Activated B cell treated with CpG ODN at 0.5 μM for 24 hours (primary cell): ENCODE data around the gene DSG3. TPM values are rescaled to one million over a fixed set of nuclear protein-coding genes. Genes with fewer than 3 reads are reported as not detected.
"Not testable (repeated sequence)": the region's sequence is repeated elsewhere in the genome, so short reads cannot be mapped to it uniquely, and the experiment has no call there.

Source experiments
- ATAC-seq: fragments of 200-7000 bp; cut with Tn5 transposase; one replicate; pipeline ENCODE4 v1.10.0; 2021; ENCODE audit warnings: low read depth, mild to moderate bottlenecking, moderate library complexity
- CTCF ChIA-PET: fragments of 350-600 bp; sonication (Branson Sonifier 250); formaldehyde crosslinking; loops from one replicate; lab custom pipeline; 2021; ENCODE audit warnings: antibody characterized with exemption; lab: Charles Lee
- POLR2A ChIA-PET: fragments of 350-600 bp; sonication (Branson Sonifier 250); formaldehyde crosslinking; loops from one replicate; lab custom pipeline; 2021; ENCODE audit warnings: antibody characterized with exemption; lab: Charles Lee
- DNase-seq: peaks from one replicate; pipeline ENCODE4 v3.0.0; 2022
- H3K27ac Mint-ChIP-seq: one replicate; pipeline ENCODE4 v1.8.0; 2020; ENCODE audit warnings: mixed read lengths
- H3K27me3 Mint-ChIP-seq: one replicate; pipeline ENCODE4 v1.8.0; 2021; ENCODE audit warnings: mixed read lengths
- H3K36me3 Mint-ChIP-seq: one replicate; pipeline ENCODE4 v1.8.0; 2021; ENCODE audit warnings: low read depth, mixed read lengths
- H3K4me1 Mint-ChIP-seq: one replicate; pipeline ENCODE4 v1.8.0; 2021; ENCODE audit warnings: mixed read lengths
- H3K4me3 Mint-ChIP-seq: one replicate; pipeline ENCODE4 v1.8.0; 2020; ENCODE audit warnings: mild to moderate bottlenecking, mixed read lengths
- H3K9me3 Mint-ChIP-seq: one replicate; pipeline ENCODE4 v1.8.0; 2020; ENCODE audit warnings: mixed read lengths
- CTCF ChIP-seq: fragments of 200-600 bp; IDR thresholded peaks from one replicate; pipeline ENCODE4 v1.8.0; 2022; ENCODE audit warnings: antibody characterized with exemption, mild to moderate bottlenecking
- intact Hi-C: fragments of 100-400 bp; cut with micrococcal nuclease; formaldehyde crosslinking; loops from one replicate; pipeline ENCODE4 v1.15.1; 2024
- total RNA-seq: library from RNA; stranded (reverse); gene quantifications from 2 replicates; pipeline ENCODE4 v1.2.3, GENCODE V29; 2022

Gene DSG3
- total RNA-seq, 1 donor from 2014 or later, result not detected

GRCh38 chr18:31504455-31505147 is 57.1 kb downstream of the DSG3 start:
- ChIA-PET POLR2A (interaction anchor here (0.6 kb wide), 1 partner anchor 481 kb away, joined by 3 read pairs; no protein-coding TSS in a partner anchor), CTCF (no interaction called here)
- Mint-ChIP-seq H3K27ac (no peak overlapping the region), H3K36me3 (no peaks in the 10 kb centered on the region), H3K27me3 (peaks cover 9% of the 10 kb centered on the region), H3K4me1 (peaks cover 6% of the 10 kb centered on the region), H3K4me3 (no peak overlapping the region), H3K9me3 (no peaks in the 10 kb centered on the region)
- no peak for TF ChIP-seq CTCF
- no peak for ATAC-seq
- intact Hi-C loops, result no loop called here
- no peak for DNase-seq

GRCh38 chr18:31505156-31505555 is 57.6 kb downstream of the DSG3 start:
- Mint-ChIP-seq H3K4me3 (no peak overlapping the region), H3K36me3 (no peaks in the 10 kb centered on the region), H3K27ac (no peak overlapping the region), H3K9me3 (no peaks in the 10 kb centered on the region), H3K27me3 (peaks cover 7% of the 10 kb centered on the region), H3K4me1 (peaks cover 4% of the 10 kb centered on the region)
- intact Hi-C loops, result no loop called here
- ATAC-seq (no peak), DNase-seq (no peak)
- POLR2A ChIA-PET, result interaction anchor here (0.6 kb wide), 1 partner anchor 481 kb away, joined by 3 read pairs; no protein-coding TSS in a partner anchor
- no peak for TF ChIP-seq CTCF
- CTCF ChIA-PET, result no interaction called here

GRCh38 chr18:31506024-31506742 is 58.6 kb downstream of the DSG3 start:
- no peak for DNase-seq
- Mint-ChIP-seq H3K4me1 (no peaks in the 10 kb centered on the region), H3K36me3 (no peaks in the 10 kb centered on the region), H3K27ac (no peak overlapping the region), H3K9me3 (no peaks in the 10 kb centered on the region), H3K4me3 (no peak overlapping the region), H3K27me3 (peaks cover 4% of the 10 kb centered on the region)
- no peak for TF ChIP-seq CTCF
- ATAC-seq, result no peak
- intact Hi-C loops, result no loop called here
- CTCF ChIA-PET, result no interaction called here
- POLR2A ChIA-PET, result no interaction called here

- CTCF ChIA-PET, H3K4me3 Mint-ChIP-seq, intact Hi-C loops, POLR2A ChIA-PET, DNase-seq, H3K36me3 Mint-ChIP-seq, H3K9me3 Mint-ChIP-seq, H3K4me1 Mint-ChIP-seq, ATAC-seq, H3K27me3 Mint-ChIP-seq, H3K27ac Mint-ChIP-seq: not testable (repeated sequence)
These were observed 59.6 kb downstream of the DSG3 start for GRCh38 chr18:31507124-31507523.

- ChIA-PET CTCF (no interaction called here), POLR2A (no interaction called here)
- no peak for TF ChIP-seq CTCF
- DNase-seq, result no peak
- H3K27me3 Mint-ChIP-seq, result peaks cover 3% of the 10 kb centered on the region
- no peak overlapping the region for H3K27ac Mint-ChIP-seq
- intact Hi-C loops, result no loop called here
- no peak for ATAC-seq
- no peaks in the 10 kb centered on the region for H3K9me3 Mint-ChIP-seq
- no peaks in the 10 kb centered on the region for H3K4me1 Mint-ChIP-seq
- no peaks in the 10 kb centered on the region for H3K36me3 Mint-ChIP-seq
- H3K4me3 Mint-ChIP-seq, result no peak overlapping the region
These were observed 61.2 kb downstream of the DSG3 start for GRCh38 chr18:31508781-31509180.
